HEK293 (cell line): ENCODE data around the gene UNC45B.

ENCODE experiments used
- CTCF ChIA-PET: fragments of 350-600 bp; formaldehyde crosslinking; extraction: SDS; loops from one replicate; lab custom pipeline; 2021; ENCODE audit warnings: antibody characterized with exemption; lab: Yijun Ruan, JAX
- POLR2A ChIA-PET: fragments of 300-600 bp; formaldehyde crosslinking; extraction: SDS; loops from one replicate; lab custom pipeline; 2020; ENCODE audit warnings: antibody characterized with exemption, inconsistent platforms; lab: Yijun Ruan, JAX
- H3K27ac ChIP-seq: fragments of 200-500 bp; sonication (Bioruptor generic); 2 replicates; pipeline ENCODE4 v1.5.1; 2014; ENCODE audit warnings: low read depth, low read length, control low read depth, inconsistent platforms; ENCODE audit errors: extremely low read depth
- H3K36me3 ChIP-seq, 2 experiments: fragments of 200-500 bp in 1 of 2; sonication (Bioruptor generic) in 1 of 2; 1 replicate in 1 of 2; 2 replicates in 1 of 2; pipeline ENCODE4 v1.5.1; 2014 to 2017; ENCODE audit warnings: inconsistent platforms in 2 of 2, low read length in 2 of 2; ENCODE audit not compliant: control insufficient read depth in 2 of 2, insufficient read depth in 1 of 2
- H3K4me1 ChIP-seq: fragments of 200-500 bp; sonication (Bioruptor generic); 2 replicates; pipeline ENCODE4 v1.5.1; 2014; ENCODE audit warnings: mild to moderate bottlenecking, low read length, inconsistent platforms; ENCODE audit not compliant: control insufficient read depth, insufficient read depth
- H3K4me3 ChIP-seq: 2 replicates; pipeline ENCODE4 v1.5.1; 2011; ENCODE audit warnings: low read depth, mild to moderate bottlenecking, control low read depth, low read length, moderate library complexity
- H3K9me3 ChIP-seq: fragments of 200-500 bp; sonication (Bioruptor generic); 2 replicates; pipeline ENCODE4 v1.5.1; 2014; ENCODE audit warnings: low read depth, low read length, inconsistent platforms; ENCODE audit not compliant: control insufficient read depth, insufficient read depth
- KLF1 ChIP-seq: fragments of 450-650 bp; formaldehyde crosslinking; IDR thresholded peaks from 2 replicates; pipeline ENCODE4 v1.5.1; 2016; ENCODE audit warnings: missing biosample characterization, missing genetic modification characterization
- KLF7 ChIP-seq: fragments of 450-650 bp; formaldehyde crosslinking; IDR thresholded peaks from 2 replicates; pipeline ENCODE4 v1.5.1; 2016; ENCODE audit warnings: missing biosample characterization, missing genetic modification characterization, borderline replicate concordance
- MEIS1 ChIP-seq: sonication (generic); formaldehyde crosslinking; IDR thresholded peaks from 2 replicates; pipeline ENCODE4 v1.8.1; 2022; ENCODE audit warnings: missing genetic modification reagents, mild to moderate bottlenecking, borderline replicate concordance
- ZNF530 ChIP-seq: fragments of 450-650 bp; formaldehyde crosslinking; IDR thresholded peaks from 2 replicates; pipeline ENCODE4 v1.5.1; 2016; ENCODE audit warnings: low read depth, missing biosample characterization, missing genetic modification characterization
- ZNF654 ChIP-seq: fragments of 450-650 bp; formaldehyde crosslinking; IDR thresholded peaks from 2 replicates; pipeline ENCODE4 v1.5.1; 2016; ENCODE audit warnings: low read depth, missing biosample characterization, missing genetic modification characterization
- ZNF768 ChIP-seq: fragments of 450-650 bp; formaldehyde crosslinking; IDR thresholded peaks from 2 replicates; pipeline ENCODE4 v1.5.1; 2018; ENCODE audit warnings: missing biosample characterization, mild to moderate bottlenecking, missing genetic modification characterization
- ZNF785 ChIP-seq: fragments of 450-650 bp; formaldehyde crosslinking; IDR thresholded peaks from 2 replicates; pipeline ENCODE4 v1.5.1; 2016; ENCODE audit warnings: missing biosample characterization, missing genetic modification characterization
- TF ChIP-seq, protein P1 (sequence below): fragments of 450-650 bp; formaldehyde crosslinking; conservative IDR thresholded peaks from 2 replicates; pipeline ENCODE4 v1.5.1; 2016; ENCODE audit warnings: low read depth, missing biosample characterization, missing genetic modification characterization
- TF ChIP-seq, protein P2 (sequence below): fragments of 450-650 bp; formaldehyde crosslinking; IDR thresholded peaks from 2 replicates; pipeline ENCODE4 v1.5.1; 2016; ENCODE audit warnings: missing biosample characterization, missing genetic modification characterization
- TF ChIP-seq, protein P3 (sequence below): fragments of 450-650 bp; formaldehyde crosslinking; IDR thresholded peaks from 2 replicates; pipeline ENCODE4 v1.5.0; 2017; ENCODE audit warnings: missing biosample characterization, missing genetic modification characterization, borderline replicate concordance

Gene UNC45B

DNA sequence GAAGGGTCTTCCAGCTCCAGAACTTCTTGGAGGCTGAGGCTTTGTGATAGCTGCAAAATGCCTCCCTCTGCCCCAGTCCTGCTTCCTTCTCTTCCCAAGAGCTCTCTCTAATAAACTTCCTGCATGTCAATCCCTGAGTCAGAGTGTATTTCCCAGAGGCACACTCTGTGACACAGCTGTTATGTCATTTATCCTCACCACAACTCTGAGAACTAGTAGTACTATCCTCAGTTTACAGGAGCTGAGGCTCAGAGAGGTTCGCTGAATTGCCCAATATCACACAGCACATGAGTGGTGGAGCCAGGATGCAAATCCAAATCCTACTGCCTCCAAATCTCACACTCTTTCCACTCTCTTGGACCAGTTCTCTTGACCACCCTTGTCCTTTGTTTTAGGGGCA lies 20.0 kb downstream of the UNC45B start:
- no peak overlapping the region for H3K27ac ChIP-seq
- no peaks in the 10 kb centered on the region for H3K4me1 ChIP-seq
- H3K36me3 ChIP-seq, result no peaks in the 10 kb centered on the region
- no peak overlapping the region for H3K4me3 ChIP-seq
- POLR2A ChIA-PET, result interaction anchor here (0.6 kb wide), 1 partner anchor 16 kb away, joined by 4 read pairs; no protein-coding TSS in a partner anchor
- CTCF ChIA-PET, result interaction anchor here (0.6 to 1.7 kb wide), 2 partner anchors 219 to 372 kb away, joined by 3 to 4 read pairs; no protein-coding TSS in a partner anchor
- no peaks in the 10 kb centered on the region for H3K9me3 ChIP-seq
- TF ChIP-seq ZNF785 (tag by site-specific recombination), result no peak
- TF ChIP-seq ZNF768 (tag by site-specific recombination), result peak; percentile 61; the same call in 1 of the 2 replicates
- TF ChIP-seq, all 188 proteins: peak for 1

DNA sequence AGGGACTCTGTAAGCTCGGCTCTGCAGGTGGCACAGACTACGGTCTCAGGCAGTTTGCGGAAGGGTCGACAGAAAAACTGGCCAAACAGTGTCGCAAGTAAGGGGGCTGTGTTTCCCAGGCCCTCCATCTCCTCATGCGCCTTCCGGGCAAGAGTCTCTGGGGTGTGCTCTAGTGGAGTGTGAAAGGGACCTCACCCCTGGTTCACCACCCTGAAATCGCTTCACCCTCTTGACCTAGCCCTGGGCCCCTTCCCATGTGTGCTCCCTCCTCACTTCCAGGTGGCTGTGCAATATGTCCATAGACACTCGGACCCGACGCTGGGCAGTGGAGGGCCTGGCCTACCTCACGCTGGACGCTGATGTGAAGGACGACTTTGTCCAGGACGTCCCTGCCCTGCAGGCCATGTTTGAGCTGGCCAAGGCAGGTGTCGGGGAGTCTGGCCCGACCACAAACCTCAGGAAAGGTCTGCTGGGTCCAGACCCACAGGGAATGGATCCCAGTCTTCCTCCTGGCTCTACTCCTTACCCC lies 22.3 kb downstream of the UNC45B start:
- H3K4me1 ChIP-seq, result no peaks in the 10 kb centered on the region
- H3K27ac ChIP-seq, result no peak overlapping the region
- no peaks in the 10 kb centered on the region for H3K9me3 ChIP-seq
- CTCF ChIA-PET, result interaction anchor here (0.6 to 1.7 kb wide), 5 partner anchors 73 to 369 kb away, joined by 3 to 4 read pairs (median 3); partner anchors contain the start of genes SLFN12L and SLFN5
- no peaks in the 10 kb centered on the region for H3K36me3 ChIP-seq
- POLR2A ChIA-PET, result no interaction called here
- TF ChIP-seq MEIS1 (CRISPR knock-in tag), result no peak
- TF ChIP-seq KLF7, result no peak
- TF ChIP-seq KLF1 (tag by site-specific recombination), result no peak
- TF ChIP-seq, protein P1, sequence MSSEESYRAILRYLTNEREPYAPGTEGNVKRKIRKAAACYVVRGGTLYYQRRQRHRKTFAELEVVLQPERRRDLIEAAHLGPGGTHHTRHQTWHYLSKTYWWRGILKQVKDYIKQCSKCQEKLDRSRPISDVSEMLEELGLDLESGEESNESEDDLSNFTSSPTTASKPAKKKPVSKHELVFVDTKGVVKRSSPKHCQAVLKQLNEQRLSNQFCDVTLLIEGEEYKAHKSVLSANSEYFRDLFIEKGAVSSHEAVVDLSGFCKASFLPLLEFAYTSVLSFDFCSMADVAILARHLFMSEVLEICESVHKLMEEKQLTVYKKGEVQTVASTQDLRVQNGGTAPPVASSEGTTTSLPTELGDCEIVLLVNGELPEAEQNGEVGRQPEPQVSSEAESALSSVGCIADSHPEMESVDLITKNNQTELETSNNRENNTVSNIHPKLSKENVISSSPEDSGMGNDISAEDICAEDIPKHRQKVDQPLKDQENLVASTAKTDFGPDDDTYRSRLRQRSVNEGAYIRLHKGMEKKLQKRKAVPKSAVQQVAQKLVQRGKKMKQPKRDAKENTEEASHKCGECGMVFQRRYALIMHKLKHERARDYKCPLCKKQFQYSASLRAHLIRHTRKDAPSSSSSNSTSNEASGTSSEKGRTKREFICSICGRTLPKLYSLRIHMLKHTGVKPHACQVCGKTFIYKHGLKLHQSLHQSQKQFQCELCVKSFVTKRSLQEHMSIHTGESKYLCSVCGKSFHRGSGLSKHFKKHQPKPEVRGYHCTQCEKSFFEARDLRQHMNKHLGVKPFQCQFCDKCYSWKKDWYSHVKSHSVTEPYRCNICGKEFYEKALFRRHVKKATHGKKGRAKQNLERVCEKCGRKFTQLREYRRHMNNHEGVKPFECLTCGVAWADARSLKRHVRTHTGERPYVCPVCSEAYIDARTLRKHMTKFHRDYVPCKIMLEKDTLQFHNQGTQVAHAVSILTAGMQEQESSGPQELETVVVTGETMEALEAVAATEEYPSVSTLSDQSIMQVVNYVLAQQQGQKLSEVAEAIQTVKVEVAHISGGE (tag by site-specific recombination), result no peak
- no peak overlapping the region for H3K4me3 ChIP-seq

DNA sequence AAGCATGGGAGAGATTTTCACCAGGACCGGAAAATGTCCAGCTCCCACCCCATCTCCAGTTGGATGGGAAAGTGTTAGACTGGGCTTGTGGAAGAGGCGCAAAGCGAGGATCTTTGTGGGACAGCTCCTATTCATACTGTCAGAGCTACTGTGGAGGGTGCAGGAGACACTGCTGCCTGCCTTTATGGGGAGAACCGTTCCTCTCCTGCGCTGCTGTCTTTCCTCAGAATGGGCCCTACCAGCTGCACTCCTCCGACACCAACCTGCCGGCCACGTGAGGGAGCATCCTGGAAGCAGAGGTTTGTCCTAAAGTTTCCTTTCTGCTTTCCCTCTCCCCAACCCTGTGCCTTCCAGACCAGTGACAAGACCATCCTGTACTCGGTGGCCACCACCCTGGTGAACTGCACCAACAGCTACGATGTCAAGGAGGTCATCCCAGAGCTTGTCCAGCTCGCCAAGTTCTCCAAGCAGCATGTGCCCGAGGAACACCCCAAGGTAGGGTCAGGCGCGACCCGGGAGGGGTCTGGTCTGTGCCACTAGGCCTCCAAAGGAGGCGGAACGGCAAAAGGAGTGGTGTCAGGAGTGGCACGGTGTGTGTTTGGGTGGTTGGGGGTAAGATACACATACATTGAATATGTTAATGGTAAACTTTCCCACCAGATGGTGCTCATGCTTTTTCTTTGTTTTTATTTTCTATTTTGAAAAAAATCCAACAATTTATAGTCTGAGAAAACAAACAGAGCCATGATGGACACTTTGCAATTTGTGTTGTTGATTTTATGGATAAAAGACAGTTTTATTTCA lies 23.6 kb downstream of the UNC45B start:
- H3K4me3 ChIP-seq, result no peak overlapping the region
- no peaks in the 10 kb centered on the region for H3K4me1 ChIP-seq
- H3K9me3 ChIP-seq, result no peaks in the 10 kb centered on the region
- H3K27ac ChIP-seq, result no peak overlapping the region
- no peaks in the 10 kb centered on the region for H3K36me3 ChIP-seq
- TF ChIP-seq, protein P2, sequence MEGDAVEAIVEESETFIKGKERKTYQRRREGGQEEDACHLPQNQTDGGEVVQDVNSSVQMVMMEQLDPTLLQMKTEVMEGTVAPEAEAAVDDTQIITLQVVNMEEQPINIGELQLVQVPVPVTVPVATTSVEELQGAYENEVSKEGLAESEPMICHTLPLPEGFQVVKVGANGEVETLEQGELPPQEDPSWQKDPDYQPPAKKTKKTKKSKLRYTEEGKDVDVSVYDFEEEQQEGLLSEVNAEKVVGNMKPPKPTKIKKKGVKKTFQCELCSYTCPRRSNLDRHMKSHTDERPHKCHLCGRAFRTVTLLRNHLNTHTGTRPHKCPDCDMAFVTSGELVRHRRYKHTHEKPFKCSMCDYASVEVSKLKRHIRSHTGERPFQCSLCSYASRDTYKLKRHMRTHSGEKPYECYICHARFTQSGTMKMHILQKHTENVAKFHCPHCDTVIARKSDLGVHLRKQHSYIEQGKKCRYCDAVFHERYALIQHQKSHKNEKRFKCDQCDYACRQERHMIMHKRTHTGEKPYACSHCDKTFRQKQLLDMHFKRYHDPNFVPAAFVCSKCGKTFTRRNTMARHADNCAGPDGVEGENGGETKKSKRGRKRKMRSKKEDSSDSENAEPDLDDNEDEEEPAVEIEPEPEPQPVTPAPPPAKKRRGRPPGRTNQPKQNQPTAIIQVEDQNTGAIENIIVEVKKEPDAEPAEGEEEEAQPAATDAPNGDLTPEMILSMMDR (tag by site-specific recombination), result peak; percentile 43; the same call in 1 of the 2 replicates
- TF ChIP-seq ZNF530 (tag by site-specific recombination) (no peak), ZNF654 (tag by site-specific recombination) (peak; percentile 48)
- TF ChIP-seq, protein P3, sequence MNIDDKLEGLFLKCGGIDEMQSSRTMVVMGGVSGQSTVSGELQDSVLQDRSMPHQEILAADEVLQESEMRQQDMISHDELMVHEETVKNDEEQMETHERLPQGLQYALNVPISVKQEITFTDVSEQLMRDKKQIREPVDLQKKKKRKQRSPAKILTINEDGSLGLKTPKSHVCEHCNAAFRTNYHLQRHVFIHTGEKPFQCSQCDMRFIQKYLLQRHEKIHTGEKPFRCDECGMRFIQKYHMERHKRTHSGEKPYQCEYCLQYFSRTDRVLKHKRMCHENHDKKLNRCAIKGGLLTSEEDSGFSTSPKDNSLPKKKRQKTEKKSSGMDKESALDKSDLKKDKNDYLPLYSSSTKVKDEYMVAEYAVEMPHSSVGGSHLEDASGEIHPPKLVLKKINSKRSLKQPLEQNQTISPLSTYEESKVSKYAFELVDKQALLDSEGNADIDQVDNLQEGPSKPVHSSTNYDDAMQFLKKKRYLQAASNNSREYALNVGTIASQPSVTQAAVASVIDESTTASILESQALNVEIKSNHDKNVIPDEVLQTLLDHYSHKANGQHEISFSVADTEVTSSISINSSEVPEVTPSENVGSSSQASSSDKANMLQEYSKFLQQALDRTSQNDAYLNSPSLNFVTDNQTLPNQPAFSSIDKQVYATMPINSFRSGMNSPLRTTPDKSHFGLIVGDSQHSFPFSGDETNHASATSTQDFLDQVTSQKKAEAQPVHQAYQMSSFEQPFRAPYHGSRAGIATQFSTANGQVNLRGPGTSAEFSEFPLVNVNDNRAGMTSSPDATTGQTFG, result no peak
- TF ChIP-seq, all 188 proteins: peak for 2
- POLR2A ChIA-PET, result no interaction called here
- CTCF ChIA-PET, result interaction anchor here (0.5 to 1.3 kb wide), 8 partner anchors 17 to 386 kb away, joined by 3 to 7 read pairs (median 4); partner anchors contain the start of gene SLFN12L
